Mucosa of stomach (tissue), 1 donor: Measurements from ENCODE around the gene RTCA.

Source experiments
- H3K27me3 ChIP-seq: one replicate; pipeline ENCODE4 v1.7.0; 2013; ENCODE audit warnings: mild to moderate bottlenecking, low read length; ENCODE audit not compliant: control insufficient read depth, insufficient read depth
- H3K36me3 ChIP-seq: one replicate; pipeline ENCODE4 v1.7.0; 2013; ENCODE audit warnings: low read length; ENCODE audit not compliant: control insufficient read depth, insufficient read depth
- H3K4me1 ChIP-seq: one replicate; pipeline ENCODE4 v1.7.0; 2013; ENCODE audit warnings: mild to moderate bottlenecking, low read length; ENCODE audit not compliant: control insufficient read depth, insufficient read depth
- H3K4me3 ChIP-seq: one replicate; pipeline ENCODE4 v1.7.0; 2013; ENCODE audit warnings: low read length
- H3K9ac ChIP-seq: one replicate; pipeline ENCODE4 v1.7.0; 2013; ENCODE audit warnings: mild to moderate bottlenecking, low read length, moderate library complexity
- H3K9me3 ChIP-seq: one replicate; pipeline ENCODE4 v1.7.0; 2013; ENCODE audit warnings: mild to moderate bottlenecking, low read length, moderate library complexity; ENCODE audit not compliant: control insufficient read depth
- donor health status: Pancreatic carcinoma.

The RTCA gene

DNA sequence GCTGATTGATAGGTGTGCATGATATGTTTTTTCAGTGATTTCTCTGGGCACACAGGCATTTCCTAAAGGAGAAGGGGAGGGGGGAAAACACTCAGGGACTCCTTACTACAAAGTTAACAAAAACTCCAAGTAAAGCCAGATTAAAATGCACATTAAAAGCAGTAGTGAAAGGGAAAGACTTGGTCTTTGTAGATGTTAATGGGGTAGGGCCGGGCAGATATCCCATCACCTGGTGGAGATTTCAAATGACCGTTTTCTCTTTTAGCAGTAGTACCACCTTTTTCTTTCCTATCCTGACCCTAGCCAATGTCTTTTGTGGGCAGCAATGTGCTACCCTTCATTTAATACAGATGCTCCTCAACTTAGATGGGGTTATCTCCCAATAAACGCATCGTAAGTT lies 32.5 kb downstream of the RTCA start:
- H3K4me3 ChIP-seq, result no peak overlapping the region
- H3K4me1 ChIP-seq, result no peaks in the 10 kb centered on the region
- no peaks in the 10 kb centered on the region for H3K27me3 ChIP-seq
- no peak overlapping the region for H3K9ac ChIP-seq
- no peaks in the 10 kb centered on the region for H3K9me3 ChIP-seq
- H3K36me3 ChIP-seq, result no peaks in the 10 kb centered on the region

- Histone ChIP-seq H3K4me1 (no peaks in the 10 kb centered on the region), H3K27me3 (no peaks in the 10 kb centered on the region), H3K36me3 (no peaks in the 10 kb centered on the region), H3K9ac (no peak overlapping the region), H3K9me3 (no peaks in the 10 kb centered on the region), H3K4me3 (no peak overlapping the region)
Observed at GRCh38 chr1:100299521-100300222, 33.7 kb downstream of the RTCA start.

DNA sequence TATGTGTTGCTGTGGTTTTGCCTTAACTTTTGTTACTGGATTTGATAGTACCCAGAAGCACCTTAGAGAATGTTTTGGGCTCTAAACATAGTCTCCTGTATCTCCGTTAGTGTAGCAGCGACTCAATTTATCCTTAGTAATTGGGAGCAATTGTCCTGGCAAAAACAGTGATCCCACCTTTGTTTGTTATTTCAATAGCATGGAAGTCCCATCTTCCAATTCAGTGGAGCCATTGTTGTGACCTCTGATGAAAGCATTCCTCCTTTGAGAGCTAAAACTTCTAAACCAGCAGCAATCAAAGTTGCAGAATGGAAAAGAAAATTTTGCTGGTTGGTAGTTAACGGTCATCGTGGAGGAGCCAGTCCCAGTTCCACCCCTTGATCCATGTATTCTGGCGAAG lies 34.7 kb downstream of the RTCA start:
- Histone ChIP-seq H3K4me3 (no peak overlapping the region), H3K9ac (no peak overlapping the region), H3K9me3 (no peaks in the 10 kb centered on the region), H3K36me3 (no peaks in the 10 kb centered on the region), H3K4me1 (no peaks in the 10 kb centered on the region), H3K27me3 (no peaks in the 10 kb centered on the region)

DNA sequence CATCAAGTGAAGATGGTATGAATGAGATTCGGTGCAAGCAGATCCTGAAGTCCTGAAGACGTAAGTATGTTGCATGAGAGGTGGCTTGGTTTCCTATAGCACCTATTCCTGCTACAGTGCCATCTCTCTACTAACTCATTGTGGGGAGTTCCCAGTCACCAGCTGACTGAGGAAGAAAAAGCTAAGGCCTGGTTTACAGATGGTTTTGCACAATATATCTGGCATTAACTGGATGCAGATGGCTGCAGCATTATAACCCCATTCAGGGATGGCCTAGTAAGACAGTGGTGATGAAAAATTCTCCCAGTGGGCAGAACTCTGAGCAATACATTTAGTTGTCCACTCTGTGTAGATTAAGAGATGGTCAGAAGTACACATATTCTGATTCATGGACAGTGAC lies 36.7 kb downstream of the RTCA start:
- H3K4me1 ChIP-seq, result no peaks in the 10 kb centered on the region
- H3K4me3 ChIP-seq, result no peak overlapping the region
- H3K9me3 ChIP-seq, result no peaks in the 10 kb centered on the region
- H3K36me3 ChIP-seq, result no peaks in the 10 kb centered on the region
- H3K9ac ChIP-seq, result no peak overlapping the region
- no peaks in the 10 kb centered on the region for H3K27me3 ChIP-seq

- H3K4me1 ChIP-seq, result no peaks in the 10 kb centered on the region
- no peaks in the 10 kb centered on the region for H3K27me3 ChIP-seq
Observed at GRCh38 chr1:100304227-100304626, 38.2 kb downstream of the RTCA start.

DNA sequence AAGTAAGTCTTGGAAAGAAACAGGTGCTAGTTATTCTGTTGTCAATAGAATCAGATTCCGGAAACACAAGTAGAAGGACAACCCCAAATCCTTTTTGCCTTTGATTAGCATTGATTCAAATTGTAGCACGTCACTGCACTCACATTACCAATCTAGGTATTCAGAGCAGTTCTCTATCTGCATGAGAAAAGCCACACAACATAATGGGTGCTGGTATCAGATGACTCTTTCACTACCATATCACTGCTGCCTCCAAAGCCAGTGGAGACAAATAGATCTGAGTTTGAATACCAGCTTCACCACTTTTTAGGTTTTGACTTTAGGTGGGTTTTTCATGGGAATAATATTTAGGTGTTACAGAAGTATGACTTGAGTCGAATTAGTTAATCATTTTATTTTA lies 38.9 kb downstream of the RTCA start:
- Histone ChIP-seq H3K4me1 (no peaks in the 10 kb centered on the region), H3K36me3 (no peaks in the 10 kb centered on the region), H3K9me3 (no peaks in the 10 kb centered on the region), H3K27me3 (no peaks in the 10 kb centered on the region), H3K4me3 (no peak overlapping the region), H3K9ac (no peak overlapping the region)

More at GRCh38 chr1:100304227-100304626, 38.2 kb downstream of the RTCA start:
- H3K4me3 ChIP-seq, result no peak overlapping the region
- H3K36me3 ChIP-seq, result no peaks in the 10 kb centered on the region
- no peaks in the 10 kb centered on the region for H3K9me3 ChIP-seq
- H3K9ac ChIP-seq, result no peak overlapping the region

GRCh38 chr1:100305954-100306353 lies 39.9 kb downstream of the RTCA start:
- no peak overlapping the region for H3K4me3 ChIP-seq
- H3K9ac ChIP-seq, result no peak overlapping the region
- no peaks in the 10 kb centered on the region for H3K27me3 ChIP-seq
- no peaks in the 10 kb centered on the region for H3K9me3 ChIP-seq
- no peaks in the 10 kb centered on the region for H3K4me1 ChIP-seq
- H3K36me3 ChIP-seq, result no peaks in the 10 kb centered on the region

DNA sequence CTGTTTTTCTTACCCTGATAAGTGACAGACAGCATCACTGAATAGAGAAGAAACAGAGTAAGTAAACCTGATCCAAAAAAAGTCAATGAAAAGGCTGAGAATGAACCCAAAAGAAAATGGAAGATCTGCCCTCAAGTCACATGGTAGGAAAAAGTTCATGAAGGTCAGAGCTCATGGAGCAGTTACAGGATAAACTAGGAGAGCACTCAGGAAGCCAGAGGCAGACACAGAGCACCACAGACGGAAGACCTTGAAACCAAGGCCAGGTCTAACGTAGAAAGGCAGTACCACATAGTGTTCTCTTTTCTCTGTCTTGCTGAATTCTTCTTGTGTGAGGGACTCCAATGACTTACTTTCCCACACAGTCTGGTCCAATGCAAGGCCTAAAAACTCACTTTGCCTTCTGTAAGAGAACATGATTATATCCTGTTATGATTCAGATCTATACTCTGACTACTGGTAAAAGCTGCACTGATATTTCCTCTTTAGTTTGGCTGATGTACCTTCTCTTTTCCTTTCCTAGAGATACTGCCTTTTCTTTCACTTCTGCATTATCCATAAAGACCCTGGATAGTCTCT lies 40.8 kb downstream of the RTCA start:
- H3K27me3 ChIP-seq, result no peaks in the 10 kb centered on the region
- no peak overlapping the region for H3K9ac ChIP-seq
- H3K36me3 ChIP-seq, result no peaks in the 10 kb centered on the region
- no peak overlapping the region for H3K4me3 ChIP-seq
- H3K9me3 ChIP-seq, result no peaks in the 10 kb centered on the region
- no peaks in the 10 kb centered on the region for H3K4me1 ChIP-seq

DNA sequence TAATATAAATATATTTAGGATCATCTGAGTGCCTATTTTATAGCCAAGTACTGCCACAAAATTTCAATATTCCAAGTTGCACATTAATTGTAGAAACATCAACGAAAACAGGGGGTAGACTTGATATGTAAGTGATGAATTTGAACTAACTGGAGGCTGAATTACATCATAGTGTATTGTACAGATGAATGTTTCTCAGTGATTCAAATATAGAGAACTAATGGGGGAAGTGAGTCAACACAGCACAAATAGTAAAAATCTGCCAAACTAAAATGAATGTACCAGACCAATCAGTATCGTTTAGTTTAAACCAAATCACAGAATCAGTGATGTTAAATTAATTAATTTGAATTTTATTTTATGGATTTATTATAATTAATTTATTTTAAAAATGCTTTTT lies 42.8 kb downstream of the RTCA start:
- Histone ChIP-seq H3K9ac (no peak overlapping the region), H3K27me3 (no peaks in the 10 kb centered on the region), H3K4me3 (no peak overlapping the region), H3K36me3 (no peaks in the 10 kb centered on the region), H3K4me1 (no peaks in the 10 kb centered on the region), H3K9me3 (no peaks in the 10 kb centered on the region)

GRCh38 chr1:100309863-100310262 lies 43.8 kb downstream of the RTCA start:
- Histone ChIP-seq H3K9ac (no peak overlapping the region), H3K4me1 (no peaks in the 10 kb centered on the region), H3K27me3 (no peaks in the 10 kb centered on the region), H3K36me3 (no peaks in the 10 kb centered on the region), H3K4me3 (no peak overlapping the region), H3K9me3 (no peaks in the 10 kb centered on the region)

- H3K36me3 ChIP-seq, result no peaks in the 10 kb centered on the region
- H3K9ac ChIP-seq, result no peak overlapping the region
- H3K4me1 ChIP-seq, result no peaks in the 10 kb centered on the region
- H3K4me3 ChIP-seq, result no peak overlapping the region
- H3K27me3 ChIP-seq, result no peaks in the 10 kb centered on the region
- no peaks in the 10 kb centered on the region for H3K9me3 ChIP-seq
Observed at GRCh38 chr1:100313382-100313781, 47.4 kb downstream of the RTCA start.

GRCh38 chr1:100316622-100317021 lies 50.6 kb downstream of the RTCA start:
- Histone ChIP-seq H3K9ac (no peak overlapping the region), H3K4me1 (peaks cover 16% of the 10 kb centered on the region), H3K9me3 (no peaks in the 10 kb centered on the region), H3K4me3 (no peak overlapping the region), H3K36me3 (no peaks in the 10 kb centered on the region), H3K27me3 (no peaks in the 10 kb centered on the region)
